Astrocyte of the spinal cord (primary cell): ENCODE measurements around the gene S100B.

Experiments used
- DNase-seq: peaks from one replicate; pipeline ENCODE4 v3.0.0; 2011; ENCODE audit warnings: low read depth, low spot score
- H3K4me3 ChIP-seq: 2 replicates; pipeline ENCODE4 v1.5.1; 2011; ENCODE audit warnings: low read depth, mild to moderate bottlenecking, low read length, moderate library complexity
- CTCF ChIP-seq: IDR thresholded peaks from 2 replicates; pipeline ENCODE4 v1.5.1; 2012; ENCODE audit warnings: low read depth, mild to moderate bottlenecking, low read length, inconsistent platforms
- in situ Hi-C: cut with HindIII; loops from 2 replicates; pipeline ENCODE4 v1.10.0; 2017; ENCODE audit warnings: low sequenced_read_pairs

Gene S100B

DNA sequence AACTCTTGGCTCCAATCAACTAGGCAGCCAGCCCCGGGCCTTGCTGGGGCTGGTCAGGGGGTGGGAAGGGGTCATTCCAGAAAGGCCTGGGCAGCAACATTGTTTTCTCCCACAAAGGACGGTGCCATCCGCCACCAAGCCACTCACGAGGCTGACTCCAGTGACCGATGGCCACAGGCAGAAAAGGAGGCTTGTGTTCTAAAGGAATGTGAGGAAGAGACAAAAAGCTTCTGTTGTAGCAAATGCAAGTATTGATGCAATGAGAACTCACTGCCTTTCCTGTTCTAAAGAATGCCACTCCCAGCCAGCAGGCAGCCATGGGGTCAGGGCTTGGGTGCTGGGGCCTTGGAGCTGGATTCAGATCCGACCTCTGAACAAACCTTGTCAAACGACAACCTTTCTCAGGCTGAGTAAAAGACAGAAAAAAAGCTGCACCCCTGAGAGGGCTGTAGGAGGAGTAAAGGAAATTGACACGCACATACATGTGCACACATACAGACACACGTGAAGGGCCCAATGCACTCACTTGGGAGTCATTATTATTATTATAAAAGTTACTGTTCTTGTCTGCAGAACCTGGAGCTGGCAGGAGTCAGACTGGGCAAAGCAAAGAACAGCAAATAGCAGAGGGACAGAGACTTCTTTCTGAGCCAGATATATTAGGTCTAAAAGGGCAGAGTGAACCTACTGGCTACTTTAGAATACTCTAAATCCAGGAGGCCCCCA is 16.7 kb upstream of the S100B start:
- TF ChIP-seq CTCF: no peak
- H3K4me3 ChIP-seq: no peak overlapping the region
- in situ Hi-C loops: no loop called here
- peak; percentile 33 for DNase-seq

- DNase-seq: no peak
- in situ Hi-C loops: no loop called here
- no peak overlapping the region for H3K4me3 ChIP-seq
- no peak for TF ChIP-seq CTCF
These were observed 16.0 kb upstream of the S100B start for GRCh38 chr21:46620846-46621245.

DNA sequence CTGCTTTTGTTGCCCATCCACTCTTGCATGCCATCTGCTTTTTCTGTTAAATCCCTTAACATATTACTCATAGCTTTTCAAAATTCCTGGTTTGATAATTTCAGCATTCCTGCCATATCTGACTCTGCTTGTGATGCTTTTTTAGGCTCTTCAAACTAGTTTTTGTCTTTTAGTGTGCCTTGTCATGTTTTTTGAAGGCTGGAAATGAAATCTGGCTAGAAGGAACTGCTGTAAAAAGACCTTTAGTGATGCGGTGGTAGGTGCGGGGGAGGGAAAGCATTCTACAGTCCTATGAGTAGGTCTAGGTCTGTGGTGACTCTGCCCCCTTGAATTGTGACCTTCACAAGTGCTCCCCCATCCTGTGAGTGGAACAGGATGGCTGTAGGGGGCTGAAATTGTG is 15.0 kb upstream of the S100B start:
- in situ Hi-C loops: no loop called here
- no peak for TF ChIP-seq CTCF
- DNase-seq: no peak
- H3K4me3 ChIP-seq: no peak overlapping the region

- no peak for DNase-seq
- H3K4me3 ChIP-seq: no peak overlapping the region
- no peak for TF ChIP-seq CTCF
- in situ Hi-C loops: no loop called here
These were observed 14.0 kb upstream of the S100B start for GRCh38 chr21:46618738-46619379.

DNA sequence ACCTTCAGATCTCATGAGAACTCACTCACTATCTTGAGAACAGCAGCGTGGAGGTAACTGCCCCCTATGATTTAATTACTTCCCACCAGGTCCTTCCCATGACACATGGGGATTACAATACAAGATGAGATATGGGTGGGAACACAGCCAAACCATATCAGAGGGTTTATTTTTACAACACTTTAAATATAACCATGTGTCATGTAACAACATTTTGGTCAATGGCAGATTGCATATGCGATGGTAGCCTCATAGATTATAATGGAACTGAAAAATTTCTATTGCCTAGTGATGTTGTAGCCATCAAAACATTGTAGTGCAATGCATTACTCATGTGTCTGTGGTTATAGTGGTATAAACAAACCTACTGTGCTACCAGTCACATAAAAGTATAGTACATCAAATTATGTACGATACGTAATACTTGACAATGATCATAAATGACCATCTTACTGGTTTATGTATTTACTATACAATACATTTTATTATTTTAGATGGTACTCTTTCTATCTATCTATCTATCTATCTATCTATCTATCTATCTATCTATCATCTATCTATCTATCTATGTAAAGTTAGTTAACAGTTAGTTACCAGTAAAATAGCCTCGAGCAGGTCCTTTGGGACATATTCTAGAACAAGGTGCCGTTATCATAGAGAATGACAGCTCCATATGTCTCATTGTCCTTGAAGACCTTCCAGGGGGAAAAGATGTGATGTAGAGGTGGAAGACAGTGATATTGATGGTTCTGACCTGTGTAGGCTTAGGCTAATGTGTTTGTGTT is 12.6 kb upstream of the S100B start:
- peak; percentile 66 for DNase-seq
- no peak overlapping the region for H3K4me3 ChIP-seq
- in situ Hi-C loops: no loop called here
- TF ChIP-seq CTCF: no peak

- no peak overlapping the region for H3K4me3 ChIP-seq
- no peak for TF ChIP-seq CTCF
- in situ Hi-C loops: no loop called here
- no peak for DNase-seq
These were observed 11.8 kb upstream of the S100B start for GRCh38 chr21:46616656-46617055.
